Measurements from ENCODE around the gene CATSPER1.

The CATSPER1 gene

GRCh38 chr11:66020618-66021357, 5.5 kb downstream of the CATSPER1 start:
- TF ChIP-seq CTCF (IDR thresholded peaks at IDR 0.05; ENCODE audit: insufficient read depth, low read length, poor library complexity, severe bottlenecking) = no peak
- H3K4me3 ChIP-seq (replicated peaks; ENCODE audit: low read depth, low read length) = no peak overlapping the region
- H3K36me3 ChIP-seq (ENCODE audit: control insufficient read depth, insufficient read depth, low read length) = no peaks in the 10 kb centered on the region
- no peak for DNase-seq (ENCODE audit: extremely low read depth, insufficient read length)
- H3K27me3 ChIP-seq (replicated peaks; ENCODE audit: control insufficient read depth, insufficient read depth, low read length) = peaks cover 2% of the 10 kb centered on the region; the same call in 1 of the 2 replicates

- DNase-seq (ENCODE audit: extremely low read depth, insufficient read length) = no peak
- H3K4me3 ChIP-seq (replicated peaks; ENCODE audit: low read depth, low read length) = no peak overlapping the region
- no peaks in the 10 kb centered on the region for H3K36me3 ChIP-seq (ENCODE audit: control insufficient read depth, insufficient read depth, low read length)
- peaks cover 2% of the 10 kb centered on the region; the same call in 1 of the 2 replicates for H3K27me3 ChIP-seq (replicated peaks; ENCODE audit: control insufficient read depth, insufficient read depth, low read length)
- no peak for TF ChIP-seq CTCF (IDR thresholded peaks at IDR 0.05; ENCODE audit: insufficient read depth, low read length, poor library complexity, severe bottlenecking)
Measured at GRCh38 chr11:66020212-66020611, 6.1 kb downstream of the CATSPER1 start.

- no peak for DNase-seq (ENCODE audit: extremely low read depth, insufficient read length)
- H3K27me3 ChIP-seq (replicated peaks; ENCODE audit: control insufficient read depth, insufficient read depth, low read length) = peaks cover 2% of the 10 kb centered on the region; the same call in 1 of the 2 replicates
- no peak for TF ChIP-seq CTCF (IDR thresholded peaks at IDR 0.05; ENCODE audit: insufficient read depth, low read length, poor library complexity, severe bottlenecking)
- H3K36me3 ChIP-seq (ENCODE audit: control insufficient read depth, insufficient read depth, low read length) = no peaks in the 10 kb centered on the region
- H3K4me3 ChIP-seq (replicated peaks; ENCODE audit: low read depth, low read length) = no peak overlapping the region
Measured at GRCh38 chr11:66017321-66017720, 9.0 kb downstream of the CATSPER1 start.

- H3K4me3 ChIP-seq (replicated peaks; ENCODE audit: low read depth, low read length) = no peak overlapping the region
- H3K27me3 ChIP-seq (replicated peaks; ENCODE audit: control insufficient read depth, insufficient read depth, low read length) = peaks cover 2% of the 10 kb centered on the region; the same call in 1 of the 2 replicates
- no peak for DNase-seq (ENCODE audit: extremely low read depth, insufficient read length)
- no peaks in the 10 kb centered on the region for H3K36me3 ChIP-seq (ENCODE audit: control insufficient read depth, insufficient read depth, low read length)
- TF ChIP-seq CTCF (IDR thresholded peaks at IDR 0.05; ENCODE audit: insufficient read depth, low read length, poor library complexity, severe bottlenecking) = no peak
Measured at GRCh38 chr11:66016793-66017177, 9.5 kb downstream of the CATSPER1 start.

- Histone ChIP-seq H3K27me3 (replicated peaks; ENCODE audit: control insufficient read depth, insufficient read depth, low read length) (no peaks in the 10 kb centered on the region; the same call in 1 of the 2 replicates), H3K36me3 (ENCODE audit: control insufficient read depth, insufficient read depth, low read length) (no peaks in the 10 kb centered on the region), H3K4me3 (replicated peaks; ENCODE audit: low read depth, low read length) (no peak overlapping the region)
- no peak for DNase-seq (ENCODE audit: extremely low read depth, insufficient read length)
- no peak for TF ChIP-seq CTCF (IDR thresholded peaks at IDR 0.05; ENCODE audit: insufficient read depth, low read length, poor library complexity, severe bottlenecking)
Measured at GRCh38 chr11:66015936-66016792, 10.1 kb downstream of the CATSPER1 start.
